Testis (tissue), 3 donors: ENCODE results near the gene LSM14A. TPM values are rescaled to one million over a fixed set of nuclear protein-coding genes. Genes with fewer than 3 reads are reported as not detected.
A peak's percentile ranks its signal among the peaks of the same experiment; 100 is the strongest.
"Not testable (repeated sequence)": the region's sequence is repeated elsewhere in the genome, so short reads cannot be mapped to it uniquely, and the experiment has no call there.

ENCODE experiments used
- DNase-seq: peaks from one replicate; pipeline ENCODE4 v3.0.0-alpha.2; 2019
- H3K27ac ChIP-seq, 2 donors: fragments of 200-600 bp; sonication (generic); one replicate each; pipeline ENCODE4 v1.5.1; 2019
- H3K27me3 ChIP-seq: fragments of 200-600 bp; sonication (generic); one replicate; pipeline ENCODE4 v1.5.1; 2019
- H3K36me3 ChIP-seq: fragments of 200-600 bp; sonication (generic); one replicate; pipeline ENCODE4 v1.5.1; 2017; ENCODE audit warnings: low read depth; ENCODE audit errors: missing control alignments
- H3K4me1 ChIP-seq: fragments of 200-600 bp; sonication (generic); one replicate; pipeline ENCODE4 v1.5.1; 2019
- H3K4me3 ChIP-seq, 2 donors: fragments of 200-600 bp; sonication (generic); one replicate each; pipeline ENCODE4 v1.5.1; 2017 to 2019
- H3K9me3 ChIP-seq: fragments of 200-600 bp; sonication (generic); one replicate; pipeline ENCODE4 v1.5.1; 2017
- POLR2A ChIP-seq: fragments of 450-650 bp; IDR thresholded peaks from one replicate; pipeline ENCODE4 v1.6.1; 2017; ENCODE audit warnings: antibody characterized with exemption, mild to moderate bottlenecking, moderate library complexity
- WGBS, 2 donors: methylation state at CpG; one replicate each; pipeline ENCODE4 v1.1.5; 2018; 5-methylcytosine and 5-hydroxymethylcytosine counted together
- intact Hi-C: fragments of 100-400 bp; cut with DNase I; formaldehyde crosslinking; loops from one replicate; pipeline ENCODE4 v1.15.1; 2023; ENCODE audit warnings: low total_unique reads
- polyA plus RNA-seq: library from polyadenylated mRNA; stranded (reverse); fragments of 350-450 nt; fragmentation: Illumina TruSeq; extraction: RNeasy Lipid Tissue Mini Kit (QIAGEN cat#74804); gene quantifications from one replicate; pipeline ENCODE4 v1.2.3, GENCODE V29; 2014; ENCODE audit warnings: low read depth, low replicate concordance; ENCODE audit not compliant: insufficient read depth
- total RNA-seq, 2 donors: library from RNA; depleted of rRNA; stranded (reverse); fragments of >200 nt; gene quantifications; one replicate each; pipeline ENCODE4 v1.2.3, GENCODE V29; 2016
- TF ChIP-seq, protein P1 (sequence below), 3 experiments: fragments of 450-650 bp in 2 of 3; fragments of 200-600 bp in 1 of 3; sonication (generic) in 1 of 3; IDR thresholded peaks; one replicate each; pipeline ENCODE4 v1.5.1; 2016 to 2019; ENCODE audit warnings: antibody characterized with exemption in 3 of 3, mild to moderate bottlenecking in 2 of 3, moderate library complexity in 1 of 3

The LSM14A gene
- total and polyA plus RNA-seq, 3 donors from 2014 or later, result 122 to 192 (median 174) TPM

DNA sequence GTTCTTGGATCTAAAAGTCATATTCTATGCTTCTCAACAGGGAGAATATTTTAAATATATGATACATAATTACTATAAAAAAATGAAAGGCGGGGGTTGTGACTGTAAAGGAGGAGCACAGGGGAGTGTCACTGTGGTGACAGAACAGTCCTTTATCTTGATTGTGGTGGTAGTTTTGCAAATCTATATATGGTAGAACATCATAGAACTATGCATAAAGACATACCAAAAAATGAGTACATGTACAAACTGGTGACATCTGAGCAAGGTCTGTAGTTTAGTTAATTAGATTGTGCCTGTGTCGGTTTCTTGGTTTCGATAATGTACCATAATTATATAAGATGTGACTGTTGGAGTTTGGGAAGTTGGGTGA is 43.3 kb downstream of the LSM14A start:
- H3K4me1 ChIP-seq, result peaks cover 3% of the 10 kb centered on the region
- no peak for DNase-seq
- no peak overlapping the region for H3K4me3 ChIP-seq
- H3K9me3 ChIP-seq, result no peaks in the 10 kb centered on the region
- no peaks in the 10 kb centered on the region for H3K36me3 ChIP-seq
- TF ChIP-seq POLR2A, result no peak
- TF ChIP-seq, protein P1, sequence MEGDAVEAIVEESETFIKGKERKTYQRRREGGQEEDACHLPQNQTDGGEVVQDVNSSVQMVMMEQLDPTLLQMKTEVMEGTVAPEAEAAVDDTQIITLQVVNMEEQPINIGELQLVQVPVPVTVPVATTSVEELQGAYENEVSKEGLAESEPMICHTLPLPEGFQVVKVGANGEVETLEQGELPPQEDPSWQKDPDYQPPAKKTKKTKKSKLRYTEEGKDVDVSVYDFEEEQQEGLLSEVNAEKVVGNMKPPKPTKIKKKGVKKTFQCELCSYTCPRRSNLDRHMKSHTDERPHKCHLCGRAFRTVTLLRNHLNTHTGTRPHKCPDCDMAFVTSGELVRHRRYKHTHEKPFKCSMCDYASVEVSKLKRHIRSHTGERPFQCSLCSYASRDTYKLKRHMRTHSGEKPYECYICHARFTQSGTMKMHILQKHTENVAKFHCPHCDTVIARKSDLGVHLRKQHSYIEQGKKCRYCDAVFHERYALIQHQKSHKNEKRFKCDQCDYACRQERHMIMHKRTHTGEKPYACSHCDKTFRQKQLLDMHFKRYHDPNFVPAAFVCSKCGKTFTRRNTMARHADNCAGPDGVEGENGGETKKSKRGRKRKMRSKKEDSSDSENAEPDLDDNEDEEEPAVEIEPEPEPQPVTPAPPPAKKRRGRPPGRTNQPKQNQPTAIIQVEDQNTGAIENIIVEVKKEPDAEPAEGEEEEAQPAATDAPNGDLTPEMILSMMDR (IDR thresholded peaks at IDR 0.05), result no peak
- H3K27me3 ChIP-seq, result no peaks in the 10 kb centered on the region
- no peak overlapping the region for H3K27ac ChIP-seq
- WGBS, 2 donors, result 88 to 93% methylated on average over 3 of the region's 3 CpGs
- intact Hi-C loops, result no loop called here

DNA sequence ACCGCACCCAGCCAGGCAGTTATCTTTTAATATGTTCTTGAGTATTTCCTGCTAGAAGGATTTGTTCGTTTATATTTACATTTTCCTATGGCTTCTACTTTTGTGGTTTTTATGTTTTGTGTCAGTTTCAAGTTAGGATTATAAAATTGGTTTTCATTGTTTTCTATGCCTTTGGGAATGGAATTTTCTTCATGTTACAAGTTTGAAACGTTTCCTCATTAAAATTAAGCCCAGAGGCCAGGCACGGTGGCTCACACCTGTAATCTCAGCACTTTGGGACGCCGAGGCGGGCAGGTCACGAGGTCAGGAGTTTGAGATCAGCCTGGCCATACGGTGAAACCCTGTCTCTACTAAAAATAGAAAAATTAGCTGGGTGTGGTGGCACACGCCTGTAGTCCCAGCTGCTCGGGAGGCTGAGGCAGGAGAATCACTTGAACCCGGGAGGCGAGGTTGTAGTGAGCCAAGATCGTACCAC is 44.5 kb downstream of the LSM14A start:
- H3K36me3 ChIP-seq, H3K27me3 ChIP-seq, H3K4me3 ChIP-seq, DNase-seq, intact Hi-C loops, H3K9me3 ChIP-seq, H3K27ac ChIP-seq, H3K4me1 ChIP-seq: not testable (repeated sequence)
- 74 to 80% methylated on average over 14 of the region's 14 CpGs for WGBS, 2 donors

DNA sequence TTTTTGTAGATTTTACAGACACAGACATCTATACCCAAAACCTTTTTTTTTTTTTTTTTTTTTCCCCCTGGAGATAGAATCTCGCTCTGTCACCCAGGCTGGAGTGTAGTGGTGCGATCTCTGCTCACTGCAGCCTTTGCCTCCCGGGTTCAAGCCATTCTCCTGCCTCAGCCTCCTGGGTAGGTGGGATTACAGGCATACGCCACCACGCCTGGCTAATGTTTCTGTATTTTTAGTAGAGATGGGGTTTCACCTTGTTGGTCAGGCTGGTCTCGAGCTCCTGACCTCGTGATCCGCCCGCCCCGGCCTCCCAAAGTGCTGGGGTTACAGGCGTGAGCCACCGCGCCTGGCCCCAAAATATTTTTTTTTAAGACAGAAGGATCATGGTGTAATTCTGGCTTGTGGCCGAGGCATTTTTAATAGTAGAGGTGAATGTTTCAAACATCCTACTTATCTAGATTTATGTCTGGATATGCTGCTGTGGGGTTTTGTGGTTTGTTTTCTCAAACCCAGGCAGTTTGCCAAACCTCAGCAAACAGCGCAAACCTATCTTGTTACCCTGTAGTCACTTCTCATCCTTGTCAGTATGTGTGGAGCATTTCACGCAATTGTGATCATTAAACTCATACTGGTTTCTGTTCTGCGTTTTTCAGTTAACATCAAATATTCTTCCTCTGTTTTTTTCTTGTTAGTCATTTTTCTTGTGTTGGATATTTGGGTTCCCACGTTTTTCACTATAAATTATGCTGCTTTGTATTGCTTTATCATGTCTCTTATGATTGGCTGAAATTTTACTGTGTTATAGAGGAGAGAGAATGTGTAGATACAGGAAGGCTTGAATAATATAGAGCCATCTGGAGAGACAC is 45.9 kb downstream of the LSM14A start:
- Histone ChIP-seq H3K4me1 (peaks cover 3% of the 10 kb centered on the region), H3K9me3 (no peaks in the 10 kb centered on the region), H3K27me3 (no peaks in the 10 kb centered on the region), H3K4me3 (no peak overlapping the region), H3K27ac (no peak overlapping the region), H3K36me3 (no peaks in the 10 kb centered on the region)
- TF ChIP-seq, protein P1 (IDR thresholded peaks at IDR 0.05), result no peak
- TF ChIP-seq POLR2A, result no peak
- WGBS, 2 donors, result 75% methylated on average over 18 of the region's 18 CpGs
- peak; percentile 38 for DNase-seq
- intact Hi-C loops, result no loop called here

DNA sequence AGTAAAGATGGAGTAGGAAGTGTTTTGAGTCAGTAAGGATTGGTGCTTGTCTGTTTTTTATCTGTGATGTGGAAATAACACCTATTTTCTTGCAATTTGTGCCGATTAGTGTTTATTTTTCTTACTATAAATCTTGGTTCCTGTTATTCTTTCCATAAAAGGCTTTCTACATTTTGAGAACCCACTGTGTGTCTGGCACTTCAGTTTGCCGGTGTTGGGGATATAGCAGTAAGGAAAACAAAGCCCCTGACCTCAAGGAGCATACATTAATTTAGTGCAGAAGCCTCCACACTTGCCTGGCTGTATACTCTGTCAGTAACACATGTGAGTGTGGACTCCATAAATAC is 46.5 kb downstream of the LSM14A start:
- no peaks in the 10 kb centered on the region for H3K9me3 ChIP-seq
- no peak for DNase-seq
- H3K27me3 ChIP-seq, result no peaks in the 10 kb centered on the region
- 59 to 71% methylated on average over 2 of the region's 2 CpGs for WGBS, 2 donors
- H3K4me3 ChIP-seq, result no peak overlapping the region
- H3K36me3 ChIP-seq, result no peaks in the 10 kb centered on the region
- no peak for TF ChIP-seq POLR2A
- TF ChIP-seq, protein P1 (IDR thresholded peaks at IDR 0.05), result no peak
- peaks cover 3% of the 10 kb centered on the region for H3K4me1 ChIP-seq
- no peak overlapping the region for H3K27ac ChIP-seq
- intact Hi-C loops, result no loop called here

DNA sequence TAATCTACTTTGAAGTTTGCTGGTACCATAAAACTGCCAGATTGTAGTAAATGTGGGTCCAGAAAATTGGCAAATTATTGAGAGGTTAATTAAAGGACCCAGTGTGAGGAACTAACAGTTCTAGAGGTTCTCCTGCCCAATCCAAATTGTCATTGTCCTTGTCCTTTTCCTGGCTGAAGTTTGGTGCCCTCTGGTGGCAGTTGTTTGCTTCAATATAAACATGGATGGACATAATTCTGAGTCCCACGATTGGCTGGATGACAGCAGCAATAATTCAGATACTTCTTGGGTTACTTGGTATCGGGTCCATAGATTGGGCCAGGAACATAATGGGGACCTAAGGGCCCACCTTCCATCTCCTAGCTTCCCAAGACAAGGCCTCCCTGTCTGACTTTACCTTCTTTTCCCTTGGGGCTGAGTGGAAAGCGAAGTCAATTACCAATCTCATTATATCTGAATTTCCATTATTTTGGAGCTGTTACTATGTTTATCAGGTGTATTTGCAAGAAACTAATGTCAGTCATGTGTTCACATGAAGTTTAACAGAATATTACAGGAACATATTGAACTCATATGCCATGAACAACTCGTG is 48.3 kb downstream of the LSM14A start:
- H3K36me3 ChIP-seq, result no peaks in the 10 kb centered on the region
- H3K4me3 ChIP-seq, result no peak overlapping the region
- intact Hi-C loops, result no loop called here
- no peaks in the 10 kb centered on the region for H3K9me3 ChIP-seq
- no peaks in the 10 kb centered on the region for H3K27me3 ChIP-seq
- peaks cover 3% of the 10 kb centered on the region for H3K4me1 ChIP-seq
- no peak overlapping the region for H3K27ac ChIP-seq
- 60 to 63% methylated on average over 4 of the region's 4 CpGs for WGBS, 2 donors
- no peak for TF ChIP-seq POLR2A
- TF ChIP-seq, protein P1 (IDR thresholded peaks at IDR 0.05), result peak; percentile 32 to 73 (median 63)
- peak; percentile 87 for DNase-seq
